HG02981 (cell line): ENCODE data around the gene CNDP2.
"Not testable (repeated sequence)": the region's sequence is repeated elsewhere in the genome, so short reads cannot be mapped to it uniquely, and the experiment has no call there.

Source experiments
- ATAC-seq: cut with Tn5 transposase; IDR thresholded peaks from one replicate; pipeline ENCODE4 v1.9.1; 2021; ENCODE audit warnings: mild to moderate bottlenecking, moderate library complexity; ENCODE audit not compliant: unreplicated experiment

CNDP2 gene

GRCh38 chr18:74563999-74564398 is 67.8 kb downstream of the CNDP2 start:
- no peak for ATAC-seq

GRCh38 chr18:74565164-74565563 is 69.0 kb downstream of the CNDP2 start:
- ATAC-seq: not testable (repeated sequence)

DNA sequence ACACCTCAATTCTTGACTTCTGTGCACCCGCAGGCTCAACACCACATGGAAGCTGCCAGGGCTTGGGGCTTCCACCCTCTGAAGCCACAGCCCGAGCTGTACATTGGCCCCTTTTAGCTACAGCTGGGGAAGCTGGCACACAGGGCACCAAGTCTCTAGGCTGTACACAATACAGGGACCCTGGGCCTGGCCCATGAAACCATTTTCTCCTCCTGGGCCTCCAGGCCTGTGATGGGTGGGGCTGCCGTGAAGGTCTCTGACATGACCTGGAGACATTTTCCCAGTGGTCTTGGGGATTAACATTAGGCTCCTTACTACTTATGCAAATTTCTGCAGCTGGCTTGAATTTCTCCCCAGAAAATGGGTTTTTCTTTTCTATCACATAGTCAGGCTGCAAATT is 69.8 kb downstream of the CNDP2 start:
- ATAC-seq: not testable (repeated sequence)

GRCh38 chr18:74567822-74568221 is 71.7 kb downstream of the CNDP2 start:
- no peak for ATAC-seq

- no peak for ATAC-seq
Measured at GRCh38 chr18:74569401-74569800, 73.2 kb downstream of the CNDP2 start.

DNA sequence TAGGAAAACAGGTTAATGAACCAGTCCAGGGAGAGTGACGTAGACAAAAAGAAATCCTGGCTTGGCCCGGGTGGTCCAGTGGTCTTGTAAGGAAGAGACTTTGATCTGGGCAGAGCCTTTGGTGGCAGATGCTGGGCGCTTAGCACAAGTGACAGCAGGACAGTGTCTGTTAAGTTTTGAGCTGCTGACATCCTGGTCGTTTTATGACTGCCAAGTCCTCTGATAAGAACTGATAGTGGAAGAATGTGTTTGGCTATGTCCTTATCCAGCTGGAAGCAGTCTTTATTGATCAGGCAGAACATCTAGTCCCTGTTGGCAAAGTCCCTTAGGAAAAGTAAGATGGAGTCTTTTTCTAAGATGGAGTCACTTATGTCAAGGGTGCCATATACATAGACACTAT is 74.1 kb downstream of the CNDP2 start:
- ATAC-seq: no peak

GRCh38 chr18:74571895-74572680 is 75.9 kb downstream of the CNDP2 start:
- ATAC-seq: no peak

- no peak for ATAC-seq
Measured at GRCh38 chr18:74573053-74573452, 76.9 kb downstream of the CNDP2 start.
